GM19324 (cell line): ENCODE results near the gene PTCHD1.

ENCODE experiments used
- ATAC-seq: cut with Tn5 transposase; IDR thresholded peaks from one replicate; pipeline ENCODE4 v1.9.1; 2021; ENCODE audit warnings: mild to moderate bottlenecking, moderate library complexity; ENCODE audit not compliant: unreplicated experiment, low FRiP score

PTCHD1 gene

DNA sequence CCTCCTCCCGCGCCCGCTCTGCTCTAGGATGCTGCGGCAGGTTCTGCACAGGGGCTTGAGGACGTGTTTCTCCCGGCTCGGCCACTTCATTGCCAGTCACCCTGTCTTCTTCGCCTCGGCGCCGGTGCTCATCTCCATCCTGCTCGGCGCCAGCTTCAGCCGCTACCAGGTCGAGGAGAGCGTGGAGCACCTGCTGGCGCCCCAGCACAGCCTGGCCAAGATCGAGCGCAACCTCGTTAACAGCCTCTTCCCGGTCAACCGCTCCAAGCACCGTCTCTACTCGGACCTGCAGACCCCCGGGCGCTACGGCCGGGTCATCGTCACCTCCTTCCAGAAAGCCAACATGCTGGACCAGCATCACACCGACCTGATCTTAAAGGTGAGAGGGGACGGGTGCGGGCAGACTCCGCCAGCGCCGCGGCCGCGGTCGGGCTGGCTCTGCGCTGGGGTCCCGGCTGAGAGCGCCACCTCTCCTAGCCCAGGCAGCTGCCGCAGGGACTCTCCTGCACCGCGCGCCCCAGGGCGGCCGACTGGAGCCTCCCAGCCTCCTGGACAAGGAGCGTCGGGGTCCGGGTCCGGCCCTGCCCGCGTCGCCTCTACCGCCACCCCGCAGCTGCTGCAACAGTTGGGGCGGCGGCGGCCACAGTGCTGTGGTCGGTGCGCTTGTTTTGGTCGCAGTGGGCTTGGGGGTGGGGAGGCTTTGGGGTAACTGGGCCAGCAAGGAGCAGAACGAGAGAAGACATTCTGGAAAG lies at the start of gene PTCHD1:
TSS of gene PTCHD1 (plus strand) at position 2 of the 752 bp plus-strand sequence. CDS start at position 29, 27 bp downstream.
- no peak for ATAC-seq

DNA sequence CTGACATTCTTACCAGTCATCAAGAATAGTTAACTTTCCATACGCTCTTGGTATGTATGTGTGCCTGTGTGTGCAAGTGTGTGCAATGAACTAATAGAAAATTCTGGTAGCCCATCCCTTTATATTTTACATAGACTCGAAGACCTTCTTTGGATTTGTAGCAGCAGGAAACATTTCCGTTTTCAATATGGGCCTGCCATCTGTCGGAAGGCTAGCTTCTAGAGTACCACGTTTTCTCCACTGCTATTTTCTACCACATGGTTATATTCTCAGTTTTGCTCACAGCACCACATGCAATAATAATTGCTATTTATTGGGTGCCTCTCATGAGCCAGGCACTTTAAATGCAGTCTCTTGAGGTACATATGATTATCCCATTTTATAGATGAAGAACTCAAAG lies 47.9 kb upstream of the PTCHD1 start:
- ATAC-seq = no peak

DNA sequence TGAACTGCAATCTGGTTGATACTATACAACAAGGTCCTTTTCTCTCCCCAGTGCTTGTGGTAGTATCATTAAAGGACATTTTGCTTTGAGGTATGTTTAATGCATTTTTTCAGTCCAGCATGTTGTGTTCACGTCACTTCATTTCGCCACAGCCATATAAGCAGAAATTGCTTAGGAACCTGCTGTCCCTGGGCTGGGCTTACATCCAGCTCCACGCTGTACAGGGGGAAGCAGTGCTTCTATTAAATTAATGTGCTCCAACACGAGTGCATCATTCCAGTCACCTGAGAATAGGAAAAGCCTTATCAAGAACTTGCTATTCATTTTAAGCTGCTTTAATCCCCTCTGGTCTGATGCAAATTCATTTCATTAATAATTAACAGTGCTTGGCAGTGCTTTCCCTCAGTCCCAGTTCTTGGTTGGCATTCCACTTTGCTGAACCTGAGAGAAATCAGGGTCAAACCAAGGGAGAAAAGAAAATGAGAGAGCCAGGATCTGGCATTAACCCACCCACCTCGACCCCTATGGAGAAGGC lies 47.4 kb upstream of the PTCHD1 start:
- no peak for ATAC-seq

- no peak for ATAC-seq
These were observed 42.2 kb upstream of the PTCHD1 start for GRCh38 chrX:23292354-23292987.

- no peak for ATAC-seq
These were observed 41.5 kb upstream of the PTCHD1 start for GRCh38 chrX:23292988-23293651.

DNA sequence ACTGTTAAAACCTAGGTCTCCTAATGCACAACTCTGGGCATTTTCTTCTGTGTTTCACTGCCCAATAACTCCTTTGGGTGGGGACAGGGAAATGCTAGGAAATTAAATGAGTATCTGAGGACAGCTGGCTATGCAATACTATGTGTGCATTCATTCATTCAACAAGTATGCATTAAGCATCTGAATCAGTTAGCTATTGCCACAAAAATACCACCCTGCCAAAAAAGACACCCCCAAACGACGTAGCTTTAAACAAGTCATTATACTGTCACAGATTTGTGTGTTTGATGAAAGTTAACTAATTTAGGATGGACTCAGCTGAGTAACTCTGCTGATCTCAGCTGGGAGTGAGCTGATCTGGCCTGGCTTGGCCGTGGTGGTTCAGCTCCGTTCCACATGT lies 29.8 kb upstream of the PTCHD1 start:
- no peak for ATAC-seq

GRCh38 chrX:23311731-23312130 lies 22.9 kb upstream of the PTCHD1 start:
- ATAC-seq = no peak

- no peak for ATAC-seq
These were observed 22.5 kb upstream of the PTCHD1 start for GRCh38 chrX:23312136-23312535.

DNA sequence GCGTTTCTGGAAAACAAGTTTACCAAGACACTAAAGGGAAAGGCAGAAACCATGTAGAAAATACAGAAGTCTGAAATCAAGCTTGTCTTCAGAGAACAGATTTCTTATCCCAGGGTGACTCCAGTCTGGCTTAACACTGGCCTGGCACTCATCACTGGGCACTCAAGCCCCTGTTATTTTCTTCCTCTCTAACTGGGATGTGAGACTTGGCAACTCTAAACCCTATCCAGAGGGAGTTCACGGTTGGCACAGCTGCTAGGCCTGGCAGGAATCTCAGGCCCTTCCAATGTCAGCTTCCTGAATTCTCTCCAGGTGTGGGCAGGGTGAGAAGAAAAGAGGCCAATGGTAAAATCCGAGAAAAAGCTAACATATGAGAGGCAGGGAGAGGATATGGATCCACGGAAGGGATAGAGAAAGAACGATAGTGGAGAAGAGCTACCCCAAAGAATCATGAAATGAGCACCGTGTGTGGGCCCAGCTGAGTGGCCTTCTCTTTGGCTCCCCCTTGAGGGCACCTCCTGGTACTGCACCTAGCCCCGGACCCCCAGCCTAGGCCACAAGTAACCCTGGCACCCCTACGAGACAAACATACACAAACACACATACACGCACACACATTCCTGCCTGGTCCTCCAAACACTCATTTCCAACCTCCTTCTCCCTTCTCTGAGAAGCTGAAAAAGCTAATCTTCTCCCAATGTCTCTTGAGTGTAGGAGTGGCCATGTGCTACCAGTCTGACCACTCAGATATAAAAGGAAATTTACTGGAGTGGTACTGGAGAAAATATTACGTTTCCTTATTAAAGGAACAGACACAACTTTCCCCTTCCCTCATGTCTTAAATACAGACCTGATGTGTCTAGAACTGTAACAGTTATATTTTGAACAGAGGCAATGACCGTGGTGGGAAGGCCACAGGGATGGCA lies 16.6 kb upstream of the PTCHD1 start:
- peak; percentile 85 for ATAC-seq

GRCh38 chrX:23327104-23327503 lies 7.5 kb upstream of the PTCHD1 start:
- no peak for ATAC-seq

GRCh38 chrX:23331701-23332100 lies 2.9 kb upstream of the PTCHD1 start:
- ATAC-seq = no peak

- ATAC-seq = no peak
These were observed 2.4 kb upstream of the PTCHD1 start for GRCh38 chrX:23332101-23332887.

- ATAC-seq = no peak
These were observed 1.5 kb upstream of the PTCHD1 start for GRCh38 chrX:23332888-23333821.

- ATAC-seq = no peak
These were observed 668 bp upstream of the PTCHD1 start for GRCh38 chrX:23333842-23334520.

GRCh38 chrX:23334521-23334847 lies 165 bp upstream of the PTCHD1 start:
- ATAC-seq = no peak

DNA sequence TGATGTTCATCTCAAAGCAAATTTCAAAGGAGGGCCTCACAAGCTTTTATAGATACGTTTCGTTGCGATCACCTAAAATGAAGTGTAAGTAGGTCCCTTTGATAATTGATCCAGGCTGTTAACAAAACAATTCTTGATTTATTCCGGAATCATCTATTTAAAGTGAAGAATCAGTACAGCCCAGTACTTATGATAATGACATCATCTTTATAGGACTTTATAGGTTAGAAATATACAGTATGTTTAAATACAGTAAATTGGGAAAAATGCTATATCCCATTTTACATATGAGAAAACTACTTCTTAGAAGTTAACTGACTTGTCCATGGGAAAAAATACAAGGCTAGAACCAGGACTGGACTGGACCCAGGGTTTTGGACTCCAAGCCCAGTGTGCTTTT lies 3.7 kb downstream of the PTCHD1 start:
- ATAC-seq = no peak

- no peak for ATAC-seq
These were observed 6.8 kb downstream of the PTCHD1 start for GRCh38 chrX:23341452-23341851.

- no peak for ATAC-seq
These were observed 9.7 kb downstream of the PTCHD1 start for GRCh38 chrX:23344238-23344903.
